T-helper 2 cell (primary cell): ENCODE results near the gene SLC37A2.
"Not testable (repeated sequence)": the region's sequence is repeated elsewhere in the genome, so short reads cannot be mapped to it uniquely, and the experiment has no call there.

Source experiments
- DNase-seq, 5 experiments: peaks; one replicate each; pipeline versions ENCODE4 v3.0.0 to v3.0.0-alpha.2; 2012 to 2022
- total RNA-seq, 2 donors: gene quantifications; one replicate each; lab custom pipeline; 2026; lab: John Stamatoyannopoulos, UW

SLC37A2 gene
- total RNA-seq = 0 to 0.34 reads per million in 2 donors

DNA sequence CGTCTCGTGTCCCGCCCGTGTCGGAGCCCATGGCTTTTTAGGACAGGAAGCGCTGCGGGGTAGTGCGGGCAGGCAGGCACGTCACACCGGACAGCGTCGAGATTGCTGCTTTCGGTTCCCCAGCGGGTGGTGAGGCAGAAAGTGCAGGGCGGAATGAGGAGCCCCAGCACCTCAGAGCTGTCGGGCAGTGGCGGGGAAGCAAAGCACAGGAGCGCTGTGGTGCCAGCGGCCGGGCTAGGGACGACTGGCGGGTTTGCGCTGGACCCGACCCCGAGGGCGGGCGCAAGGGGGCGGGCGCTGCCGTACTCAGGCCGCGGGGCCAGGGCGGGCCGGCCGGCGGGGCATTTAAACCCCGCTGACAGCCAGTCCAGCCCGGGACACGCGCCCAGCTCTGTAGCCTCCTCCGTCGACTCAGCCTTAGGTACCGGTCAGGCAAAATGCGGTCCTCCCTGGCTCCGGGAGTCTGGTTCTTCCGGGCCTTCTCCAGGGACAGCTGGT is at the start of gene SLC37A2:
Gene SLC37A2, plus strand, starts transcription at position 375 of the 498 bp plus-strand sequence. Its CDS starts 63 bp downstream, at position 438.
- DNase-seq = peak in 2 of 5 experiments; percentile 47 to 78

DNA sequence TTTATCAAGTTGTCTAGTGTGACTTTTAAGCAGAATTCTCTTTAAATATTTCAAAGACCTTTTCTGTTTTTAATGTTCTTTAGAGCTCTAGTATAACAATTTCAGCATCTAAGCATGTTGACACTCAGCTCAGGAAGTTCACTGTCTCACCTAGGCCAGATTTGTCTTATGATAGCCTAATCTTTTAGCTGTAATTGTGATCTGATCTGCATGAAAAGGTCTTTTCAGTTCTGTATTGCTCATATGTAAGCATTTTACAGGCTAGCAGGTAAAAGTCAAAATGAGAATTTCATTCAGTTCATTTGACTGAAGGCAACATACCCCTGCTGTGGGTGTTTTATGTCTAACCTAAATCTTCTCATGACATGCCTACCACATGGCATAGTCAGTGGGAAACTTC is 46.7 kb upstream of the SLC37A2 start:
- peak in 1 of 5 experiments; percentile 68 for DNase-seq

GRCh38 chr11:125020342-125020741 is 42.8 kb upstream of the SLC37A2 start:
- DNase-seq = no peak

DNA sequence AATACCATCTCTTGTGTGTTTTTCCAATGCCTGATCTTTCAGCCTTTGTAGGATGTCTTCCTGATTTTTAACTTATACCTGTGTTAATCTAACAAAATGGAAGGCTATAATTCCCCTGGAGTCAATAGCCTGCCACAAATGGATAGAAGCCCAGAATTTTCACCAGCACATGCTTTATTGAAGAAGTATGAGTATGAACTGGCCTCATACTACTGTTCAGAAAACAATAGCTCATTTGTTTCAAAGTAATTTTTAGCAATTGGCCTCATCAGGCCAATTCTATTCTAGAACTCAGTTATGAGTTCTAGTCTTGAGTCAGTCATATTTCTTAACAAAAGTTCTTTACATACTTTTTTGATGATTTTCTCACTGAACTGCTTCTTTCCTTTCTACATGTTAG is 40.6 kb upstream of the SLC37A2 start:
- no peak for DNase-seq

GRCh38 chr11:125025968-125026367 is 37.1 kb upstream of the SLC37A2 start:
- no peak for DNase-seq

DNA sequence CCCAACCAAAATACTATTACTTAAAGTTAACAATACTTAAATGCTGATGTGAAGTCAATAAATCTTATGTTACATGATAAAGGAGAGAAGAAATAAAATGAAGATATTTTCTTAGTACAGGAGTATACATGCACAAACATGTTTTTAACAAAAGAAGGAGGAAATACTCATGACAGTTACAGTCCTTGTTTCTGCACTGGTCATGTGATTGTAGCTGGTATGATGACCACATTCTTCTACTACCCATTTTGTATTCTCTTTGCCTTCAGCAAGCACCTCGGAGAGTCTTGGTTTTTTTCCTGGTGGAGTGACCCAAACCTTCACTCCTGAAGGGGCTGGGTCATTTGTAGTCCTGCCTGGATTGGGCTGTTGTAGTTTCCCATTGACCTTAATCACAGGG is 33.7 kb upstream of the SLC37A2 start:
- not testable (repeated sequence) for DNase-seq

GRCh38 chr11:125036933-125037332 is 26.2 kb upstream of the SLC37A2 start:
- DNase-seq = no peak

DNA sequence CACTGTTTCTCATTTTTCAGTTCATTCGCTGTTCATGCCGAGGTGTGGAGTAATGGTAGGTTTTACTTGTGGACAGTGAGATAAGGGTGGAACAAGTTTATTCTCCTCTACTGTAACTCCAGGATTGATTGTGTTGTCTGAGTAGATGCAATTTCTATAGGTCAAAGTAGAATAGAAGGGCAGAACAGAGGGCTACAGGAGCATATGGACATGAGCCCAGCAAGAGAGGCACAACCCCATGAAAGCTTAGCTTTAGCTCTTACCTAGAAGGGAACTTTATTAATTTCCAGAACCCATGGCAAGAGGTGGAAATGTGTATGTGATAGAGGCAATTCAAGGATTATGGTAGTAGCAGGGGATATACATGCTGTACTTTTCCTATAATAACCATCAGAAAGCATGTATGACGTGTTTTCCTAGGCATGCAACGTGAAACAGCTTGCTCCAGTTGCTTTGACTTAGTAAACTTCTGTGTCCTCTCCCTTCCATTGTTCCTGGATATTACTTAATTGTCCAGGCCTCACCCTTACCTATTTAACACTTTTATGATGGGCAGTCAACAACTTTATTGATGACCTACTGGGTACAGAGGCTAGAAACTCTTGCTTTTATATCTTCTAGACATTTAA is 13.8 kb upstream of the SLC37A2 start:
- no peak for DNase-seq

DNA sequence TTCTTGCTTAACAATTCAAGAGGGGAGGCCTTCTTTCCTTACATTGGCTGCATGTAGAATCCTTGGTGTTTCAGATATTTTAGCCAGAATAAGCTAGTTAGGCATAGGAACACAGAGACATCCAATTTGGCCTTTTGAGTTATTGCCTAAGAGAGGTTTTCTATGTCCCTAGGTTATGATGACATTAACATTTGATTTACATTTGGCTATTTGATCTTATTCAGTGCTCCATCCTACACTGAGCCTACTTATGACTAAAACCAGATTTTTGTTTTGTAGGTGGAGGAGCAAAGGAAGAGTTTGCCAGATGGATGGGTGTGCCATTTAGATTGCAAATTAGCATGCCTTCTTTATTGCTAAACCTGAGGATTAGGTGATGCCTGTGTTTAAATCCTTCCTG is 11.1 kb upstream of the SLC37A2 start:
- no peak for DNase-seq

DNA sequence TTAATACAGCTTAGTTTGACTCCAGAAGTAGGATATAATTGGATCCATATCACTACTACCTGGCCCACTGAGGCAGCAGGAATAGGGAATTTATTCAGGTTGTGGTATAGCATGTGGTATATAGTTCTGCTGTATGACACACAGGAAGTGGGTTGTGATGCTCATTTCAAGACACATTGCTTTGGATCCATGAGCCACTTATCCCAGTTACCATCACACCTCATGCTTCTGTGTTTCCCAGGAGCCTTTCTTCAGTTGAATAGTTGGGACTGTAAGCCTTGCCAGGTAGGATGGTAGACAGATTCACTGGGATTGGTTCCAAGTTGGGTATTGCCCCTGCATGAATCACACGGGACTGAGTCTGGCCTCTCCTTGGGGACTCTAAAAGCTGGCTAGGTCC is 9.9 kb upstream of the SLC37A2 start:
- DNase-seq = peak in 1 of 5 experiments; percentile 42

GRCh38 chr11:125055107-125055715 is 7.9 kb upstream of the SLC37A2 start:
- no peak for DNase-seq

- not testable (repeated sequence) for DNase-seq
Measured at GRCh38 chr11:125056111-125056510, 7.0 kb upstream of the SLC37A2 start.

DNA sequence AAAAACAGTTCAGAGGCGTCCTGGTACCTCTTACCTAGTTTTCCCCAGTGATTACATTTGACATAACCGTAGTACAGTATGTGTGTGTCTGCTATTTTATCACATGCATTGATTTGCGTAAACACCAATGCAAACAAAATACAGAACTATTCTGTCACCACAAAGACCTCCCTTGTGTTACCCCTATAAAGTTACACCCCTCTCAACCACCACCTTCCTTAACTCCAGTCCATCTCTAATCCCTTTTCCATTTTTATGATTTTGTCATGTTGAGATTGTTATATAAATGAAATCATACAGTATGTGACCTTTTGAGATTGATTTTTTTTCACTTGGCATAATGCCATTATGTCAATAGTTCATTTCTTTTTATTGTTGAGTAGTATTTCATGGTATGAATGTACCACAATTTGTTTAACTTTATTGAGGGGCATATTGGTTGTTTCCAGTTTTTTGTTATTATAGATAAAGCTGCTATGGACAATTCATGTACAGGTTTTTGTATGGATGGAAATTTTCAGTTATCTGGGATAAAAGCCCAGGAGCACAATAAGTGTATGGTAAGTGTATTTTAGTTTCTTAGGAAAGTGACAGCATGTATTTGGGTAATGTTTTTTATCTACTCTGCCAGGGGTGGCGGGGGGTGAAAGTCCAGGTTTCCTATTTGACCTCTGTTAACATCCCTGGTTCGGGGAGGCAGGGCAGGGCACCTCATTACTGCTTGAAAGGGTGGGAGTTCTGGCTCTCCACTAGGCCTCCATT is 6.0 kb upstream of the SLC37A2 start:
- no peak for DNase-seq

GRCh38 chr11:125057693-125058016 is 5.5 kb upstream of the SLC37A2 start:
- no peak for DNase-seq

- DNase-seq = no peak
Measured at GRCh38 chr11:125061281-125061680, 1.8 kb upstream of the SLC37A2 start.

GRCh38 chr11:125062218-125062930 is 731 bp upstream of the SLC37A2 start:
- no peak for DNase-seq

DNA sequence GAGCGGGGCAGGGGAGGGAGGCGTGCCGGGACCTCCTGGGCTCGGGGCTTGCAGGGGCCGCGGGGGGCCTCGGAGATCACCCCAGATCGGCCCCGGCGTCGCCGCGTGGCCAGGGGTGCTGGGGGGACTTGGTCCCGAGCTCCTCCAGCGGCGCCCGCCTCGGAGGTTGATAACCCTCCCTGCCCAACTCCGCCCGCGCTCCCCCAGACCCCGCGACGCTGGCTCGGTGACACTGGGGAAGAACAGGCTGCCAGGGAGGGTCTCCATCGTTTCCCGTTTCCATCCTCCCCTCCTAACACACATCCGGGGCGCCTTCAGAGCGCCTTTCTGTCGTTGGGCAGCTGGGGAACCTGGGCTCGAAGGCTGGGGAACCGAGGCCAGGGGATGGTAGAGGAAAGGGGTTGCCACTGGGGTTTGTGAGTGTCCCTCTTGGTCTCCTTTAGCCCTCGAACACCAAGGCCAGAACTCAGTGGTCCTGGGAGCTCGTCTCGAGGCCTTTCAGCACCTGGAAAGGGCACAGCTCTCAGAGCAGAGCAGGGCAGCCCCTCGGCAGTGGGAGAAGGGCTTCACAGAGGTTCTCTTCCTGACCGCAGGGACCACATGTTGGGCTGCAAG is 431 bp downstream of the SLC37A2 start:
- DNase-seq = no peak

GRCh38 chr11:125064070-125064469 is 965 bp downstream of the SLC37A2 start:
- DNase-seq = no peak

DNA sequence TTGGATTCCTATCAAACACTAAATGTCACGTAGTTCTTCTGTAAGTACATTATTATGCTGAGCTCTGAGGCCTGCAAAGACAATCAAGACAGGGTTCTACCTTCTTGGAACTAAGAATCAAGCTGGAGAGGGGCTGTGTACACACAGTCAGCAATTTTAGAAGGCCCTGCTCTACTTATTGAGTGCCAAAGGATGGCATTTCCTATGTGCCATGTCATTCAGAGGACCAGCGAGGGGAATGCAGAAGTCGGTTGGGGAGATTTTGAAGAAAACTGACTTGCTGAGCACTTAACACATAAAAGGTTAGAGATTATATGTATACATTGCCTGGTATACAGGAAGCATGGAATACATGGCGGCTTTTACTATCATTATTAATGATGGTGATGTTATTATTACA is 5.3 kb downstream of the SLC37A2 start:
- no peak for DNase-seq

DNA sequence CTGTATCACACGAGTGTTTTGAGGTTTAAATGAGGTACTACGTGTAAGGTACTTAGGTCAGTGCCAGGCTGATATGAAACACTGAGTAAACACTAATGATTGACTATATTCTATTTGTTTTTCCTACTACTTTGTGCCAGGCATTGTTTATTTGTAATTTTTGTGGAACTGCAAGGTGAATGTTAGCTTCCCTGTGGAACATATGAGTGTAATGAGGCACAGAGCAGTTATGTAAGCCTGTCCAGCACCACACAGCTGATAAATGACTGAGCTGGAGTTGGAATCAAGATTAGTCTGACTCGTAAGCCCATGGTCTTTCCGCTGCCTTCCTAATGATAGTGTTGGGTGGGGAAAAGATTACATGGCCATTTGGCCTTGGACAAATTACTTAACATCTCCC is 5.9 kb downstream of the SLC37A2 start:
- no peak for DNase-seq

DNA sequence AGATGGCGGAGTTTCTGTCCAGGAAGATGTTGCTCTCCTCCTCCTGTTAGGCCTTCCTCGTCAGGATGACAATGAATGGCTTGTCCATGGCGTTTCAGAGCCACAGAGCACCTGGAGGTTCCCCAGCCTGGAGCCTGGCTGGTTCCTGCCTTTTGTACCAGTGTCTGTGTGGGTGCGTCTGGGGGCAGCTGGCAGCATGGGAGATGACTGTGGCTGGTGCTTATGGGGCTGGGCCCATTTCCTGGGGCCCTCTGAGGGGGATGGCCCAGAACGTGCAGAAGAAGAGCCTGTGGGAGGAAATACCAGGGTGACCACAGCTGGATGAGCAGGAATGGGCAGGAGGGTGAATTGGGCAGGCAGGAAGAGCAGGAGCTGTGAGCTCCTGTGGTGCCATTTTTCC is 6.7 kb downstream of the SLC37A2 start:
- DNase-seq = no peak

- no peak for DNase-seq
Measured at GRCh38 chr11:125070699-125071254, 7.7 kb downstream of the SLC37A2 start.
